Measurements from ENCODE around the gene CCN6. TPM values are rescaled to one million over a fixed set of nuclear protein-coding genes. Genes with fewer than 3 reads are reported as not detected.

Gene CCN6
- total RNA-seq, 4 donors from 2014 or later: 1.1 to 2.9 (median 1.6) TPM

DNA sequence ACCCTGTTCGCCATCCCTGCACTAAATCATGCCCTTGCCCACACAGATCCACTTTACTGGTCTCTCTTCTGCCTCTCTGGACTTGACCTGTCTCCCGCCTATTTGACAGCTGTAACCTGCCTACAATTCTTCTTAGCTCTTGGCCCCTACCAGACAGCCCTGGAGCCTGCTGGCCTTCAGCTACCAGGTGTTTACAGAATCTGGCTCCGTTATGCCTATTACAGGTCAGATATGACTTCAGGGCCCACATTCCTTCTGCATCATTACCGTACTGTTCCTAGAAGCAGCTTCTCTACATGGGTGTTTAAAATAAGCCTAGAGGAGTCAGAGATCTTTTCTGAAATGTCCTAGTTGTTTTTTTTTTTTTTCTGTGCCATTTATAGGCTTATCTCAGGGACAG is 45.4 kb upstream of the CCN6 start:
- DNase-seq (ENCODE audit: low spot score in 2 of 2): no peak
- H3K4me3 ChIP-seq (ENCODE audit: low read depth, poor library complexity, severe bottlenecking): no peak overlapping the region
- TF ChIP-seq, protein P1, sequence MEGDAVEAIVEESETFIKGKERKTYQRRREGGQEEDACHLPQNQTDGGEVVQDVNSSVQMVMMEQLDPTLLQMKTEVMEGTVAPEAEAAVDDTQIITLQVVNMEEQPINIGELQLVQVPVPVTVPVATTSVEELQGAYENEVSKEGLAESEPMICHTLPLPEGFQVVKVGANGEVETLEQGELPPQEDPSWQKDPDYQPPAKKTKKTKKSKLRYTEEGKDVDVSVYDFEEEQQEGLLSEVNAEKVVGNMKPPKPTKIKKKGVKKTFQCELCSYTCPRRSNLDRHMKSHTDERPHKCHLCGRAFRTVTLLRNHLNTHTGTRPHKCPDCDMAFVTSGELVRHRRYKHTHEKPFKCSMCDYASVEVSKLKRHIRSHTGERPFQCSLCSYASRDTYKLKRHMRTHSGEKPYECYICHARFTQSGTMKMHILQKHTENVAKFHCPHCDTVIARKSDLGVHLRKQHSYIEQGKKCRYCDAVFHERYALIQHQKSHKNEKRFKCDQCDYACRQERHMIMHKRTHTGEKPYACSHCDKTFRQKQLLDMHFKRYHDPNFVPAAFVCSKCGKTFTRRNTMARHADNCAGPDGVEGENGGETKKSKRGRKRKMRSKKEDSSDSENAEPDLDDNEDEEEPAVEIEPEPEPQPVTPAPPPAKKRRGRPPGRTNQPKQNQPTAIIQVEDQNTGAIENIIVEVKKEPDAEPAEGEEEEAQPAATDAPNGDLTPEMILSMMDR (IDR thresholded peaks at IDR 0.05): no peak
- TF ChIP-seq POLR2A (IDR thresholded peaks at IDR 0.05): no peak
- WGBS, 2 donors: 88 to 92% methylated on average over 4 of the region's 4 CpGs
- intact Hi-C loops (cut with DNase I; ENCODE audit: low total_unique reads): no loop called here

DNA sequence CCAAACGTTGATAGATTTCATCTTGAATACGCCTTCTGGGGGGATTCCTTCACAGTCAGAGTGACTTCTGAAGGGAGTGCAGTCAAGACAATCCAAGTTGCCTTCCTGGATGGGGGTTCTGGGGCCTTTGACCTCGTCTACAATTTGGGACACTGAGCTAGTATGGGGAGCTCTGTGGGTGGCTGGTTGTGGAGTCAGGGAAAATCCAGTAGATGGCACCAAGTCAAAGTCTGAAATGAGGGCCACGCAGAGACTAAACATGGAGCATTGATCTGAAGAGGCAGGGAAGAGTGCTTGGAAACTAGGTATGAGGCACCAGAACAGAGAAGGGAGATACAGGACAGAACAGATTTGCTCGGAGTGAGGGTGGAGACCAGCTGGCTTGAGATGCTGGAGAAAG is 43.6 kb upstream of the CCN6 start:
- WGBS, 2 donors: 85 to 91% methylated on average over 5 of the region's 5 CpGs
- DNase-seq (ENCODE audit: low spot score in 2 of 2): no peak
- TF ChIP-seq, protein P1 (IDR thresholded peaks at IDR 0.05): no peak
- TF ChIP-seq POLR2A (IDR thresholded peaks at IDR 0.05): no peak
- H3K4me3 ChIP-seq (ENCODE audit: low read depth, poor library complexity, severe bottlenecking): no peak overlapping the region
- intact Hi-C loops (cut with DNase I; ENCODE audit: low total_unique reads): no loop called here

DNA sequence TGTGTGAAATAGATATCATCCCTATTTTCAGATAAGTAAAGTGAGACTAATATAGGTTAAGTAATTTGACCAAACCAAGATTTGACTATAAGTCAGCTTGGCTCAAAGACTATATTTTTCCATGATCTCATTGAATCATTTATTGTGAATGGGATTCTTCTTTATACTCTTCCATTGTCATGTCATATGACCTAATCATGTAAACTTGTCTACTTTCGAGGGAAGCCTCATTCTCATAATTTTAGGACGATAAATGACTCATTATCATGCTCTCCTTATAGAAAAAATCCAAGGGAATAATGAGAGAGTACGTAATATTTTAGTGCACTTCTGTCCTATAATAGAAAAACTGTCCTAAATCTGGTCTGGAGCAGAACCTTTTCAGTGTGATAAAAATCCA is 40.9 kb upstream of the CCN6 start:
- intact Hi-C loops (cut with DNase I; ENCODE audit: low total_unique reads): no loop called here
- no peak for DNase-seq (ENCODE audit: low spot score in 2 of 2)
- no peak for TF ChIP-seq POLR2A (IDR thresholded peaks at IDR 0.05)
- TF ChIP-seq, protein P1 (IDR thresholded peaks at IDR 0.05): no peak
- 90 to 94% methylated on average over 3 of the region's 3 CpGs for WGBS, 2 donors
- no peak overlapping the region for H3K4me3 ChIP-seq (ENCODE audit: low read depth, poor library complexity, severe bottlenecking)

DNA sequence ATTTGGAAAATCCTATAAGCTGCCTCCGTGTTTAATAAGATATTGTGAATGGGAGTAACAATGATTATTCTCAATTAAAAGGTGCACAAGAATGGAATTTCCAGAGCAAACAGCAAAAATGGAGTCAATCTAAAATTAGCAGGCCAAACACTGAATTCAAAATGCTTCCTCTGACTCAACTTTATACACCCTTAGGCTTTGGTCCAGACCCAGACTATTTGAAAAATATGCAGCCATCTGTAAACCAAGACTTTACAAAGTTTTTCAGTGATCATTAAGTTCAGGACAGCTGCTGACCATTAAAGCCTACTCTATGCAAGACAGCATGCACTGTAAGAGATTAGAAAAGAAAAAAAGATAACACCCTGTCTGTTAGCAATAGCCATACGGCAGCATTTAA is 39.4 kb upstream of the CCN6 start:
- TF ChIP-seq, protein P1 (IDR thresholded peaks at IDR 0.05): no peak
- no peak for TF ChIP-seq POLR2A (IDR thresholded peaks at IDR 0.05)
- WGBS, 2 donors: 16 to 23% methylated on average over 2 of the region's 2 CpGs
- DNase-seq (ENCODE audit: low spot score in 2 of 2): no peak
- no peak overlapping the region for H3K4me3 ChIP-seq (ENCODE audit: low read depth, poor library complexity, severe bottlenecking)
- intact Hi-C loops (cut with DNase I; ENCODE audit: low total_unique reads): no loop called here

DNA sequence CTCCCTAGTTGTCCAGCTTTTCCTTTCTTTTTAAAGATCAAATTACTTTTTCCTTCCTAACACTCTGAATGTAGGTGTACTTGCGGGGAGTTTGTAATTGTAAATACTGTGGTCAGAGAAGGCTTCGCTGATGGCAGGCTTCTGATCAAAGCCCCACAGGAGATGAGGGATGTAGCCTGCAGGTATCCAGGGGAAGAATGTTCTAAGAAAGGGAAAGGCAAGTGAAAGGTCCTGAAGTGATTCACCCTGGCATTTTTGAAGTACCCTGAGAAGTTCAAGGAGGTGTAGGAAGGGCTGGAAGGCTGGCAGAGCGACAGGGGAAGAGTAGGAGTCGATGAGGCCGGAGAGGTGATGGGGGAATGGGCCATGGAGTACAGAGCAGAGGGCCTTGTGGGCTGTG is 38.2 kb upstream of the CCN6 start:
- DNase-seq (ENCODE audit: low spot score in 2 of 2): no peak
- H3K4me3 ChIP-seq (ENCODE audit: low read depth, poor library complexity, severe bottlenecking): no peak overlapping the region
- WGBS, 2 donors: 87 to 92% methylated on average over 5 of the region's 5 CpGs
- no peak for TF ChIP-seq POLR2A (IDR thresholded peaks at IDR 0.05)
- TF ChIP-seq, protein P1 (IDR thresholded peaks at IDR 0.05): no peak
- intact Hi-C loops (cut with DNase I; ENCODE audit: low total_unique reads): no loop called here

DNA sequence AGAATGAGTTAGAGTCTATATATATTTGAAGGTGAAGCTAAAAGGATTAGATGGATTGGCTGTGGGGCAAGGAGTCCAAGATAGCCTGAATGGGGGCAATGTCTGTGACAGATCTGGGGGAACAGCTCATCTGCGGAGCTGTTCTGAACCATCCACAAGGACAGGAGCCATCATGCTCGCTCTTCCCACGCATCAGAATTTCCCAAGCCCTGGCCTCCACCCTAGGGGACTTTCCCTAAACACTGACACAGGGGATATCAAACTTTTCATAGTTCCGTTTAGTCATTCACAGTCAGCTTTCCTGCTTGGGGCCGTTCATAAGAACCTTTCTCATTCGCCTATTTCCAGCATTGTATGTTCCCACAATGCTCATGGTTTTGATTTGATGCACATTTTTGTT is 37.6 kb upstream of the CCN6 start:
- 34 to 40% methylated on average over 6 of the region's 6 CpGs for WGBS, 2 donors
- H3K4me3 ChIP-seq (ENCODE audit: low read depth, poor library complexity, severe bottlenecking): no peak overlapping the region
- intact Hi-C loops (cut with DNase I; ENCODE audit: low total_unique reads): no loop called here
- DNase-seq (ENCODE audit: low spot score in 2 of 2): peak in 1 of 2 donors; percentile 47
- no peak for TF ChIP-seq POLR2A (IDR thresholded peaks at IDR 0.05)
- TF ChIP-seq, protein P1 (IDR thresholded peaks at IDR 0.05): no peak
